GM18511 (cell line): ENCODE data around the gene SLC6A4.
"Not testable (repeated sequence)": the region's sequence is repeated elsewhere in the genome, so short reads cannot be mapped to it uniquely, and the experiment has no call there.

ENCODE experiments used
- ATAC-seq: cut with Tn5 transposase; IDR thresholded peaks from one replicate; pipeline ENCODE4 v1.9.1; 2021; ENCODE audit warnings: mild to moderate bottlenecking, moderate library complexity; ENCODE audit not compliant: unreplicated experiment

The SLC6A4 gene

DNA sequence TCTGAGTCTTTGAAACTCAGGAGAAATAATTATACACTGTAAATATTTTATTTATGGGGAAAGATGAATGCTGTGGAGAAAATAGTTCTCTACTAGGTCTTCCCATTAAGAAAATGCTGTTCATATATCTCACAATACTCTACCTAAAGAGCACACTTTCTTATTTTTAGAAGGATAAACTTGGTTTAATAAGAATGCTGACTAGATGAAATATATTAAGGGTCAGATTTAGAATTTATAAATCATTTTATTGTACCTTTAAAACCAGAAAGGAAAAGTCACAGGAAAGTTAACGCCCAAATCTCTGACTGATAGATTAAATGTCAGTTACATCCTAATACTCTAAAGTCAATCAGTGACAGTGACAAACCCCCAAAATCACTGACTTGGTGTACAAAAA, 48.7 kb downstream of the SLC6A4 start:
- no peak for ATAC-seq

- no peak for ATAC-seq
Measured at GRCh38 chr17:30176855-30177254, 58.6 kb downstream of the SLC6A4 start.

DNA sequence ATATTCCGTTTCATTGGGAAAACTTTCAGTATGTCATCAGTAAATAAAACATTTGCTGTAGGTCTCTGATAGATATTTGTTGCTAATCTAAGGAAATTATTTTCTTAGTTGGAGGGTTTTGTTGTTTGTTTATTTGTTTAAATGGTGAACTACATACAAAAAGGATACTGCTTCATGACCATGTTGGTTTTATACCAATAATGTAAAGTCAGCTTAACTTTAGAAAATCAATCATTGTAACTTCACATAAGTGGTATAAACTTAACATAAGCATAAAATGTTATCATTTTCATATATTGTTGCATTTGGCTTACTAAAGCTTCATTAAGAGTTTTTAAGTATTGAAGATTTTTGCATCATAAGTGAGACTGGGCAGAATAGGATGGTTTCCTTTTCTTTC, 60.9 kb downstream of the SLC6A4 start:
- ATAC-seq: no peak

GRCh38 chr17:30173649-30174048, 61.8 kb downstream of the SLC6A4 start:
- peak; percentile 89 for ATAC-seq

DNA sequence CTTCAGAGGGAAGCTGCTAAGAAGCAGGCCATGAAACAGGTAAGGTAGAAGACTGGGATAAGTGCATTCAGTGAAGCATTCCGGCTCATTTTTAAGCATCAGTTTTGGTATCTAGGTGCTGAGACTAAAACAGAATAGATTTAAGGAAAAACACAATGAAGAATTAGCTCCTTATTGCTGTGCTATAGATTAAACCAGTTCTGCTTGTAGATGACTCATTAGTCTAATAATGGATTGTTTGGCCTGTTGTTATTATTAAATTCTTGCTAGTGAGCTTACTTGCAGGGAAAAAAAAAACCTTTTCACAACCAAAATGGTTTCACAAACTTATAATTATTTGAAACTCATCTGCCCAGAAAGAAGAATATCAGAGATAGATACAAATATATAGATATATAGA, 62.9 kb downstream of the SLC6A4 start:
- ATAC-seq: no peak

DNA sequence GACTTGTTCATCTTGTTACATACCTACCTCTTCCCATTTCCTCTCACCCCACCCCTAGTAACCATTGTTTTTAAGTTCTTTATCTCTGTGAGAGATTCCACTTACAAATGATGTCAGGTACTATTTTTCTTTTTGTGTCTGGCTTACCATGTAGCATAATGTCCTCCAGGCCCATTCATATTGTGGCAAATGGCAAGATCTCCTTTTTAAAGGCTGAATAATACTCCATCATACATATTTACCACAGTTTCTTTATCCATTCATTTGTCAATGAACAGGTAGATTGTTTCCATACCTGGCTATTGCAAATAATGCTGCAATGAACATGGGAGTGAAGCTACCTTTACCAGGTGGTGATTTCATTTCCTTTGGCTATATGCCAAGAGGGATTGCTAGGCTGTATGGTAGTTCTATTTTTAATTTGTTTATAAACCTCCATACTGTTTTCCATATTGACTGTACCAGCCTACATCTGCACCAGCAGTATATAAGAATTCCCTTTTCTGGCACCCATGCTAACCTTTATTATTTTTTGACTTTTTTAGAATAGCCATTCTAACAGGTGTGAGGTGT, 65.0 kb downstream of the SLC6A4 start:
- no peak for ATAC-seq

GRCh38 chr17:30165960-30166359, 69.5 kb downstream of the SLC6A4 start:
- no peak for ATAC-seq

GRCh38 chr17:30165147-30165546, 70.3 kb downstream of the SLC6A4 start:
- ATAC-seq: no peak

- no peak for ATAC-seq
Measured at GRCh38 chr17:30164531-30164930, 71.0 kb downstream of the SLC6A4 start.

DNA sequence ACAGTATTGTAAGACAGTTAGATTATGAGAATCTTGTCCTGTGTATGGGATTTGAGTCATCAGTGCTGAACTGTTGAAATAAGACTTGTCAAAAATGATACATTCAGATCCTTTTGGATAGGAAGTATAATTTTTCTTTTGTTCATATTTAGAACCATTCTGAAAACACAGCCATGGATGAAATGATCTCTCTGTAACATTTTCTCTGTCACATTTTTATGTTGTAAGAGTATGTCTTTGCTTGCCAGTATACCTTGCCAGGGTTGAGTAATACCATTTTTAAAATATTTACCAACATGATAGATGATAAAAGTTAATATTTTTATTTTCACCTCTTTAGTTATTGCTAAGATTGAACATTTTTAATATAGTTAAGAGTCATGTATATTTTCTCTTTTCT, 73.9 kb downstream of the SLC6A4 start:
- no peak for ATAC-seq

GRCh38 chr17:30160419-30161172, 74.9 kb downstream of the SLC6A4 start:
- ATAC-seq: no peak

GRCh38 chr17:30158896-30159625, 76.4 kb downstream of the SLC6A4 start:
- no peak for ATAC-seq

DNA sequence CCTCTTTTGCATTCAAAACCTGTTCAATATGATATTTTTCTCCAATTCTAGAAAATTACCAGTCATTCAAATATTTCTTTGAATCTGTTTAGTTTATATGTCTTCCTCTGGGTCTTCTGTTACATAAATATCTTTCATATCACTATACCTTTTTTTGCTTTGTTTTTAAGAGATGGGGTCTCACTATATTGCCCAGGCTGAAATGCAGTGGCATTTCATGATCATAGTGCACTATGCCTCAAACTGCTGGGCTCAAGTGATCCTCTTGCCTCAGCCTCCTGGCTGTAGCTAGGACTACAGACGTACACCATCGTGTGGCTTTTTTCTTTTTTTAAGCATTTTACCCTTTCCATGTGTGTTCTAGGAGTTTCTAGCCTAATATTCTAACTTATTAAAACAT, 80.1 kb downstream of the SLC6A4 start:
- no peak for ATAC-seq

GRCh38 chr17:30153463-30153862, 82.0 kb downstream of the SLC6A4 start:
- no peak for ATAC-seq

DNA sequence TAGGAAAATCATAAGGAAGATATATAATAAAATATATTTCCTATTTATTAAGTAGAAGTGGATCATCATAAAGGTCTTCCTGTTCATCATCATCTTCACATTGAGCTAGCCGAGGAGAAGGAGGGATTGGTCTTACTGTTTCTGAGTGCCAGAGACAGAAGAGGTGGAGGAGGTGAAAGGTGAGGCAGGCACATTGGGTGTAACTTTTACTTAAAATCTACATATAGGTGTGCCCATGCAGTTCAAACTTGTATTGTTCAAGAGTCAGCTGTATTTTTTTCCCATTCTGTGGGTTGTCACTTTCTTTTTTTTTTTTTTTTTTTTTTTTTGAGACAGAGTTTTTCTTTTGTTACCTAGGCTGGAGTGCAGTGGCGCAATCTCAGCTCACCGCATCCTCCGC, 84.0 kb downstream of the SLC6A4 start:
- ATAC-seq: no peak

GRCh38 chr17:30148376-30148775, 87.1 kb downstream of the SLC6A4 start:
- no peak for ATAC-seq

GRCh38 chr17:30147860-30148259, 87.6 kb downstream of the SLC6A4 start:
- not testable (repeated sequence) for ATAC-seq
